Measurements from ENCODE around the gene ZNF429.
"Not testable (repeated sequence)": the region's sequence is repeated elsewhere in the genome, so short reads cannot be mapped to it uniquely, and the experiment has no call there.

ZNF429 gene

DNA sequence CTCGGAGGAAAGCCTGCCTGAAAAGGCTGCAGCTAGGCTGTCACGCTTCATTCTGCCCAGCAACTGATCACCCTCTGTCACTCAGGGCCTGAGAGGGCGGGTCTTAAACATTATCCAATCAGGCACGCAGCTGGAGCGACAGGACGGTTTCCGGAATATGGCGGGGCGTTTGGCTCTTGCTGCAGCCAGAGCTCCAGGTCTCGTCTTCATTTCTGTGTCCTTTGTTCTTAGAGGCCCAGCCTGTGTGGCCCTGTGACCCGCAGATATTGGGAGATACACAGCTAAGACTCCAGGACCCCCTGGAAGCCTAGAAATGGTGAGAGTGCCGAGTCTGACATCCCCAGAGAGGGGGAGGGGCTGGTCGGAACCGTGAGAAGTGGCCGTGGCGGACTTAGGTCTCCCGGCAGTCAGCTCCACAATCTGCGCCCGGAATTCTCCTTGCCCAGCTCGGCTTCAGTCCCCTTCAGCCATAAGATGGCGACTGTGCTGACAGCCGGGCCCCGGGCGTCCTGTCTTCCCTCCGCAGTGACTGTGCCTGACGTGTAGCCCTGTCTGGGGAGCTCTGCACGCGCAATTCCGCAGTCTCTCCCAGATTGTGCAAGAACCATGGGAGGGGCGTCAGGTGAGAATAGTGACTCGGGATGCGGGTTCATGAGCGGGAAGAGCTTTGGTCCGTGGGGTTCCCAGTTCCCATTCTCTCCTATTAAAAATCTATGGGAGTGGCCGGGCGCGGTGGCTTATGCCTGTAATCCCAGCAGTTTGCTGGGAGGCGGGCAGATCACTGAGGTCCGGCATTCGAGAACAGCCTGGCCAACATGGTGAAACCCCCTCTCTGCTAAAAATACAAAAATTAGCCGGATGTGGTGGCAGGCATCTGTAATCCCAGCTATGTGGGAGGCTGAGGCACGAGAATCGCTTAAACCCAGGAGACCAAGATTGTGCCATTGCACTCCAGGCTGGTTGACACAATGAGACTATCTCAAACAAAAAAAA lies at the start of gene ZNF429:
Gene ZNF429 (plus strand): TSS at position 144 of the 993 bp plus-strand sequence. CDS start 170 bp downstream, at position 314.
- DNase-seq = peak; percentile 96

DNA sequence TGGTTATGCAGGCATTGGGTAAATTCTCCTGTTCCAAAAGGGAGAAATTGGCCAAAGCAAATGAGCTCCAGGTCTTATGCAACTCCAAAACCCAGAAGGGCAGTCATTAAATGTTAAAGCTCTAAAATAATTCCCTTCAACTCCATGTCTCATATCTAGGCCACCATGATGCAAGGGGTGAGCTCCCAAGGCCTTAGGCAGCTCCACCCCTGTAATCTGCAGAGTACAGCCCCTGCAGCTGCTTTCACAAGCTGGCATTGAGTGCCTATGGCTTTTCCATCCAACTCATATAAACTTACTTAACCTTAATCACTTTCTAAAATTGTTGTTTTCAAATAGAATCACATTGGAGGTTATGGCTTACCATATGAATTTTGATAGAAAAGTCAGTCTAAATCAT lies 44.7 kb upstream of the ZNF429 start:
- no peak for DNase-seq

DNA sequence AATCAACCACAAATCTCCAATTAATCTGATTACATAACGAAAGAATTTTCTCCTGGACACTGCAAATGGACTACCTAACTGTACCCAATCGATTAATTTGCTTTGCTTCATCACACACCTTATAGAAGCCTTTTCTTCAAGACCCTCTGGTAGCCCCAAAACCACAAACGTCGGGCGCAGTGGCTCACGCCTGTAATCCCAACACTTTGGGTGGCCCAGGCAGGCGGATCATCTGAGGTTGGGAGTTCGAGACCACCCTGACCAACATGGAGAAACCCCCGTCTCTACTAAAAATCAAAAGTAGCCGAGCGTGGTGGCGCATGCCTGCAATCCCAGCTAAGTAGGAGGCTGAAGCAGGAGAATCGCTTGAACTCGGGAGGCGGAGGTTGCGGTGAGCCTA lies 42.9 kb upstream of the ZNF429 start:
- DNase-seq = no peak

DNA sequence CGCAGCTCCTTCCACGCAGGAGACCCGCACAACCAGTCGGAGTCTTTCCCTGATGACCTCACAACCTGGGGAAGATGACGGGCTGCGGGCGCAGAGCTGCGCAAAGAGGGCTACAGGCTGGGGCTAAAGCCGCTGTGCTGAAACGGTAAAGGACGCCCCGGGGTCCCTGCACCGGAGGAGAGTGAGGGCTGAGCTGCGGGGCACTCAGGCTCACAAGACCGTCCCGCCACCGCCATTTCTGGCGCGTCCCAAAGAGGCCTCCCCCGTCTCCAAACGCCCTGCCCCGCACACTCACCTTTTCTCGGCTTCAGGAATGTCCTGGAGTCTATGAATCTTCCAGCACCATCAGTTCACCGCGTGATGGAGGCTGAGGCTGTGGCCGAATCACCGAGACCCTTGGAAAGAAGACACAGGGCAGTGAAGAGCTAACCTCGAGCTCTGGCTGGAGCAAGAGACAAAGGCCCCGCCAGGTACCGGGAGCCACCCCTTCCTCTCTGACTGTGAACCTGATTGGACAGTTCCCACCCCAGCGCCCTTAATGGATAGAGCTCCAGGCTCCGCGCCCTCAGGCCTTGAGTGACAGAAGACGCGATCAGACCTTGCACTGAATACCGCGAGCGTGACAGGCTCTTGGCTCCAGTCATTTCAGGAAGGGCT lies 41.8 kb upstream of the ZNF429 start:
- DNase-seq = peak; percentile 92

DNA sequence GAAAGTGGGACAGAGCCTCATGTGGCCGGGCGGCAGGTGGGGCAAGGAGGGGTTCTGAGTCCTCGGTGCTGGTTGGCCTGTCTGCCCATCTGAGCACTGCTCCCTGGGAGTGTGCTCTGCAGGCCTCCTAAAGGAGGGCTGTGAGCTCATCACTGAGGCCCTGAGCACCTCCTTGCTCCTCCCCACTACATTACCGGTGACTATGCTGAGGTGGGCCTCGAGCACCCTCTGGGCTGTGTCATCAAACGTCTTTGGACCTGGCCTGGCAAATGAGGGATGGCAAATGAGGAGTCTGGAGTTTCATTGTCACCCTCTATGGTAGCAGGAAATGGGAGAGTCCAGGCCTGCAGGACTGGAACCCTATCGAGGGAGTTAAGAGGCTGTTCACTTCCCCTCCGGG lies 38.8 kb upstream of the ZNF429 start:
- no peak for DNase-seq

DNA sequence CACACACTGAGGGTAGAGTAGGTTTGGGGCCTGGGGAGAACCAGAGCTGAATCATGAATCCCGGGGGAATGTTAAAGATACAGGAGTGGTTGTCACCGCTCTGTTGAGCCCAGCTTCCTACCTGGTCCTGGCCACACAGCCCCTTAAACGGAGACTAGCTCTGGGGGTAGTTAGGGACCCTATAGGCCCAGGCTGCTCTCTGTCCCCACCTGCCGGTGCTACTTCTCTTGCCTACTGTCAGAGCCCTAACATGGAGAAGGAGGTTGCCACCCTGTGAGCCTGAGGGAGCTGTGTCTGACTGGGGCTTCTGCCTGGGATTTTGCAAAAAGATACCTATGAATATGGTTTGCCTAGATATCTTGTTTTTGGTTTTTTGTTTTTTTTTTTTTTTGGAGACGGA lies 36.6 kb upstream of the ZNF429 start:
- no peak for DNase-seq

DNA sequence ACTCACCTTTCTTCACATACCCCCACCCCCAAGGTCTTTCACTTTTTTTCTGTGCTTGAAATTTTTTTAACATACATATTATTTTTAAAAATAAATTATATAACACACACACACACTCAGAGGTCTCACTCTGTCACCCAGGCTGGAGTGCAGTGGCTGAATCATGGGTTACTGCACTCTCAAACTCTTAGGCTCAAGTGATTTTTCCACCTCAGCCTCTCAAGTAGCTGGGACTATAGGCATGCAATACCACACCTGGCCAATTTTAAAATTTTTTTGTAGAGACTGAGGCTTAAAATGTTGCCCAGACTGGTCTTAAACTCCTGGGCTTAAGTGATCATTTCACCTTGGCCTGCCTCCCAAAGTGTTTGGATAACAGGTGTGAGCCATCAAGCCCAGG lies 32.9 kb upstream of the ZNF429 start:
- DNase-seq = no peak

DNA sequence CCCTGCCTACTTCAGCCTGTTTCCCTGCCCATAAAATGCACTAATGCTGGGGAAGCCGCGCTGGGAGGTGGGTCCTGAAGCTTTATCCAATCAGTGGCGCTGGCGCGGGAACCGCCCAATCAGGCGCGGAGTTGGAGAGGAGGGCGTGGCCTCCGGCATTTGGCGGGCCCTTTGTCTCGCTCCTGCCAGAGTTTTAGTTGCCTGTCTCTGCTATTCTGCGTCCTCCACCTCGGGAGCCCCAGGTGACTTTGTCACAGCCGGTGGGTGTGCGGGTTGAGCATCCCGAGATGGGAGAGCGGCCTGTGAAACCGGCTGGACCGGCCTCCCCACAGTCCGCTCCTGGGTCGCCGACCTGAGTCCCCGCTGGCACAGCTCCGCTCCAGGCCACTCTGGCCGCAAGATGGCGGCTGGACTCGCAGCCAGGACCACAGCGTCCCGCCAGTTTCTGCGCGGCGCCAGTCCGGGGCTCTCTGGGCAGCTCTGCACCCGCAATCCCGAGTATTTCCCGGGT lies 30.7 kb upstream of the ZNF429 start:
- peak; percentile 98 for DNase-seq

DNA sequence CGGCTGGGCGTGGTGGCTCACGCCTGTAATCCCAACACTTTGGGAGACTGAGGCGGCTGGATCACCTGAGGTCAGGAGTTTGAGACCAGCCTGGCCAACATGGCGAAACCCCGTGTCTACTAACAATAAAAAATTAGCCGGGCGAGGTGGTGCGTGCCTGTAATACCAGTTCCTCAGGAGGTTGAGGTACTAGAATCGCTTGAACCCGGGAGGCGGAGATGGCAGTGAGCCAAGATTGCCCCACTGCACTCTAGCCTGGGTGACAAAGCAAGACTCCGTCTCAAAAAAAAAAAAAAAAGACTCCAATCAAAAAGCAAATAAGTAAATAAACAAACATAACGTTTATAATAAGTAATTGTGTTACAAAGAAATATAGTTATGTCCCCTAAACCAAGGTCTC lies 23.0 kb upstream of the ZNF429 start:
- DNase-seq = not testable (repeated sequence)

DNA sequence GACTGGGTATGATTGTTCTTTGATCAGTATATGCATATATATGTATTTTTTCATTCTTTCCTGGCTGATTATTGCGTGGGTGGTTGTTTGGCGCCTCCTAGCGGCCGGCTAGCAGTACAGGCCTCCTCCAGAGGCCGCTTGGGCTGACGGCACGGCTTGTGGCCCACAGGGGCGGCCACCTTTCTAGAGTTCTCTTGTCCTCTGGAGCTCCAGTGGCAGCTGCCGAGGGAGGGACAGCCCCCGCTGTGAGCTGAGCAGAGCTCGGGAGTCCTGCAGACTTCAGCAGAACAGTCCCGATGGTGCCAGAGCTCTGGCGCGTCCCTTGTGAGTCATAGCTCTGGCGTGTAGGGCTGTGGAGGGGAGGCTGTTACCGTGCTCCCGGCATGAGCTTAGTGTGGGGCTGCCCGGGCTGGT lies 22.5 kb upstream of the ZNF429 start:
- DNase-seq = peak; percentile 31

DNA sequence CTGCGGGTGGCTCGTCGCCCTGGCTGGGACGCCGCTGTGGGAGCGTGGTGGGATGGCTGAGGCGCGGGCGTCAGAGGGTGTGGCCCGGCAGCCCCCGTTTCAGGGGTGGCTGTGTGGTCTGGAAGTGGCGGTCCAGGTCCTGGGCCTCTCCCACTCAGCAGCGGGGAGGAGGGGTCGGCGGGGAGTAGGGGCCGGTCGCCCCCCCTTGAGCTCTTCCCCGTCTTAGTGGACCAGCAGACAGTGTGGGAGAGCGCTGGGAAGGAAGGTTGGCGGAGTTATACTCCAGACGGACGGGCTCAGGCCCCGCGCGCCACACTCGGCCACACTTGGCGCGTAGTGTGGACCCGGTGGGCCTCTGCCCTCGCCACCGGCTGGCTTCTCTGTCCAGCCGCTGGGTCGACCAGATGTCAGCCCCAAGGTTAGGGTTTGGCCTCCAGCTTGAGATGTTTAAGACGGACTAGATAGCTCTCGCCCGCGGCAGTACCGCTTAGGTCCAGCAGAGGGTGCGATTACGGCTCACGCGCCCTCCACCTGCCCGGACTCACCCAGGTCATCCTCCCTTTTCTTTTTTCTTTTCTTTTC lies 21.7 kb upstream of the ZNF429 start:
- peak; percentile 24 for DNase-seq

DNA sequence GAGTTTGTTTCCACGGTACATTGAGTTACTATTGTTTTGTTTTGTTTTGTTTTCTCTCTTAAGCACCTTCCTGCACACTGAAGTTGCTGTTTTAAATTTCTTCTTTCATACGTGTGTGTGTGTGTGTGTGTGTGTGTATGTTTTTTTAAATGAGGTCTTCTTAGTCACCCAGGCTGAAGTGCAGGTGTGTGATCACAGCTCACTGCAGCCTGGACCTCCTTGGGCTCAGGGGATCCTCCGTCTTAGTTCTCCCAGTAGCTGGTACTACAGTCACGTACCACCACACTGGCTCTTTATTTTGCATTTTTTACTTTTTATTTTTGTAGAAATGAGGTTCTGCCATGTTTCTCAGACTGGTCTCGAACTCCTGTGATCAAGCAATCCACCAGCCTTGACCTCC lies 20.8 kb upstream of the ZNF429 start:
- DNase-seq = no peak

DNA sequence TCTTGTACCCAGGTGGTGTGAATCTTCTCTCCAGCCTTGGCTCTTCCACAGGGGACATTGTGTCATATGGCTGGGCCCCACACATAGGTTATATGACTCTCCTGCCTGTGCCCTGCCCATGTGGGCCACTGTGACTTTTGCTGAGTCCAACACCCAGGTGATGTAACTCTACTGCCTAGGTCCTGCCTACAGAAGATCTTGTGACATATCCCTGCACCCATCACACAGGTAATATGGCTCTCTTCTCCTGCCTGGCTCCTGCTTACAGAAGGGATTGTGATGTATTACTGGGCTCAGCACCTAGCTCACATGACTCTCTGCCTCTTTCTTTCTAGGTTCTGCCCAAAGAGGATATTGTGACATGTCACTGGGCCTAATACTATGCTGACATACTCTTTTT lies 19.5 kb upstream of the ZNF429 start:
- no peak for DNase-seq

DNA sequence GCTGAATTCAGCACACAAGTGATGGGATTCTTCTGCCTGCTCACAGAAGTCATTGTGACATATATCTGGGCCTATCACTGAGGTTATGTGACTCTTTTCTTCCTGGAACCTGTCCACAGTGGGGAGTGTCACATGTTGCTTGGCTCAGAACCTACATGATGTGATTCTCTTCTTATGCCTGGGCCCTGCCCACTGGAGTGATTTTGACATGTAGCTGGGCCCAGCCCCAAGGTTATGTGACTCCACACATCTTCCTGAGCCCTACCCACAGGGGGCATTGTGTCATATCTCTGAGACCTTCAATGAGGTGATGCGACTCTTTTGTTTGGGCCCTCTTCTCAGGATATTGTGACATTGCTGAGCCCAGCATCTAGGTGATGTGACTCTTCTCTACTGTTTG lies 17.4 kb upstream of the ZNF429 start:
- no peak for DNase-seq

DNA sequence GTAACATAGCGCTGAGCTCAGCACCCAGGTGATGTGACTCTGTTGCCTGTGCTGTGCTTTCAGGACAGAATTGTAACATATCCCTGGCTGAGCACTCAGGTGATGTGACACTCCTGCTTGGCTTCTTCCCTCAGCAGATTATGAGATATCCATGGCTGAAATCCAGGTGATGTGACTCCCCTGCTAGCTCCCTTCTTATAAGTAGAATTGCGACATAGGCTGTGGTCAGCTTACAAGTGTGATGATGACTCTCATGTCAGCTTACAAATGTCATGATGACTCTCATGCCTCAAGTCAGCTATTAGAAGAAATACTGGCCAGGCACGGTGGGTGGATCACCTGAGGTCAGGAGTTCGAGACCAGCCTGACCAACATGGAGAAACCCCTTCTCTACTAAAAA lies 14.3 kb upstream of the ZNF429 start:
- no peak for DNase-seq

DNA sequence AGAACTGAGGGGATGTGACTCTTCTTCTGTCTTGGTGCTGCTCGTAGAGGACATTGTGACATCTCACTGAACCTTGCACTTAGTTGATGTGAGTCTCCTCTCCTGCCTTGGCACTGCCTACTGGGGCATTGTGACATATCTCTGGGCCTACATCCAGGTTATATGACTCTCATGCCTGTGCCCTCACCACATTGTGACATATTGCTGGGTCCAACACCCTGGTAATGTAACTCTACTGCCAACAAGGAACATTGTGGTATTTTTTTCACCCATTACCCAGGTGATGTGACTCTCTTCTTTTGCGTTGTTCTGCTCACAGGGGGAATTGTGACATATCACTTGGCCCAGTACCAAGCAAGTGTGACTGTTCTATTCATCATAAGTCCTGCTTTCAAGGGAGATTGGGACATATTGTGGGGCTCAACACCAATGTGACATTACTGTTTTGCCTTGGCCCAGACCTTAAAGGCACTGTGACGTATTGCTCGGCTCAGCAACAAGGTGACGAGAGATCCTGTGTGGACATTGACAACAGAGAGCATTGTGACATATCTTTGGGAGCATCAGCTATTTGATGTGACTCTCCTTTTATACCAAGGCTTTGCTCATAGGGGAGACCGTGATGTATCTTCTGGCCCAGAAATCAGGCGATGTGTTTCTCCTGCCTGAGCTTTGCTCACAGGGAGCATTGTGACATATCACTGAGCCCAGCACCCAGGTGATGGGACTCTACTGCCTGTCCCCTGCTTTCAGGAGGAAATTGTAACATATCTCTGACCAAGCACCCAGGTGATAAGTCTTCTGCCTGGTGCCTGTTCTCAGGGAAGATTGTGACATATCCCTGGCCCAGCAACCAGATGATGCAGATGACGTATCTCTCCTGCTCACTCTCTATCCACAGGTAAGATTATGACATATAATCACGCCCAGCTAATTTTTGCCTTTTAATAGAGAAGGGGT lies 12.2 kb upstream of the ZNF429 start:
- no peak for DNase-seq

DNA sequence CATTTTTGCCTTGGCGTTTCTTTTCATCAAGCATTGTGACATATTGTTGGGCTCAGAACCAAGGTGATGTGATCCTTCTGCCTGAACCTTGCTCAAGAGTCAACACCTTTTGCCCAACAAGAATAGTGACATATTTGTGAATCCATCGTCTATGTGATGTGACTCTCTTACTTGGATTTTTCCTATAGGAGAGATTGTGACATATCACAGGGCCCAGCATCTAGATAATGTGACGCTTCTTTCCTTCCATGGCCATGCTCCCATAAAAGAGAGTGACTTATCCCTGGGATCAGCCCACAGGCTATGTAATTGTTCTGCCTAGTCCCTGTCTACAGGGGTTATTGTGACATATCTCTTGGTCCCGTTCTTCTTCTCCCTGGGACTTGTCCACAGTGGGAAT lies 8.5 kb upstream of the ZNF429 start:
- no peak for DNase-seq

DNA sequence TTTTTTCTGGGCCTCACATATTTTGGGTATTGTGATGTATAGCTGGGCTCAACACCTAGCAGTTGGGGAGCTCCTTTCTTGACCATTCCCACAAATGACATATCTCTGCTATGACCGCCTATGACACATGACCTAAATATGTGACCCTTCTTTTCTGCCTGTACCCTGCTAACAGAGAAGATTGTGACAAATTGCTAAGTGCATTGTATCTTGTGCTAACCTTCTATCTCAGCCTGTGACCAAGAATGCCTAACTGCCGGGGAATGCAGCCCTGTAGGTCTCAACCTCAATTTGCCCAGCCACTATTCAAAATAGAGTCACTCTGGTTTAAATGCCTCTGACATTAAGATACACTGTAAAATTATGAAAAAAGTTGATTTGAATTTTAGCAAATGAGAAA lies 6.8 kb upstream of the ZNF429 start:
- DNase-seq = no peak

DNA sequence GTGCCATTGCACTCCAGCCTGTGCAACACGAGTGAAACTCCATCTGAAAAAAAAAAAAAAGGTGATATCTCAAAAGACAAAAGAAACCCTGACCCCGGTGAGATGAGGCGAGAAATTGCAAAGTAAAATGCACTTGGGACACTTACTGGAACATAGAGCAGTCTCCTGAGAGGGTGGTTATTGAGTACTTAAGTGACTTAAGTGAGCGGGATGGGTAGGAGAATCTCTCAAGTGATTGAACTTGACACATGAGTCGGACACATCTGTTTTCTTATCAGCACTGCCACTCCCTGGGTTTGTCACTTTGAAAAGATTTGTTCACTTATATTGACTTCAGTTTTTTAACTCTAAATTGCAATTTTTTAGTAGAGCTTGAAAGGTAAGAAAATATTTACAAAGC lies 2.8 kb downstream of the ZNF429 start:
- peak; percentile 52 for DNase-seq

DNA sequence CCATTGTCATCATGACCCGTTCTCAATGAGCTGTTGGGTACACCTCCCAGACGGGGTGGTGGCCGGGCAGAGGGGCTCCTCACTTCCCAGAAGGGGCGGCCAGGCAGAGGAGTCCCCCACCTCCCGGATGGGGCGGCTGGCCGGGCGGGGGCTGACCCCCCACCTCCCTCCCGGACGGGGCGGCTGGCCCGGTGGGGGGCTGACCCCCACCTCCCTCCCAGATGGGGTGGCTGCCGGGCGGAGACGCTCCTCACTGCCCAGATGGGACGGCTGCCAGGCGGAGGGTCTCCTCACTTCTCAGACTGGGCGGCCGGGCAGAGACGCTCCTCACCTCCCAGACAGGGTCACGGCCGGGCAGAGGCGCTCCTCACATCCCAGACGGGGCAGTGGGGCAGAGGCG lies 5.7 kb downstream of the ZNF429 start:
- DNase-seq = not testable (repeated sequence)

DNA sequence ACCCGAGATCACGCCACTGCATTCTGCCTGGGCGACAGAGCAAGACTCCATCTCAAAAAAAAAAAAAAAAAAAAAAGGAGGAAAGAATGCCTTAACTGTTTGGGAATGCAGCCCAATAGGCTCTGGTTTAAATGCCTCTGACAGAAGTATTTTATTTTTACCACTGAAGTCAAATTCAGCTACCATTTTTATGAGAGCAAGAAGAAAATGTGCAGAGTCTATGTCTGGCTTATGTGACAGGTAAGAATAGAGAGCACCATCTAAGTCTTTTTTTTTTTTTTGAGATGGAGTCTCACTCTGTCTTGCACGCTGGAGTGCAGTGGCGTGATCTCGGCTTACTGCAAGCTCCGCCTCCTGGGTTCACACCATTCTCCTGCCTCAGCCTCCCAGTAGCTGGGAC lies 7.2 kb downstream of the ZNF429 start:
- DNase-seq = not testable (repeated sequence)

DNA sequence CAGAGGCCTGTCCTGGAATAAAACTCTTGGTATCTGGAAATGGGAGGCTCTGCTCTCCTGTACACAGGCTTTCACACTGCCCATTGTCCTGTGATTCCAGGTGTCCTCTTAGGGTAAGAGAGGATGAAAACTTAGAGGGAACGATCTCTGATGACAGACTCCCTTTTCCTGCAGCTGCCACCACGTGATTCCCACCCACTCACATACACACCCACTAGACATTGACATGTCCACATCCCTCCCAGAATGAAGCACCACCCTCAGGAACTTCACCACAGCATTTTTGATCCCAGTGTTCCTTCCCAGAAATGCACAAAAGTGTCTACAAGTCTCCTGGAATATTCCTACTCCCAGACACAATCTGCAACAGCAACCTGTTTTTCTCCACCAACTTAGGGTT lies 8.2 kb downstream of the ZNF429 start:
- no peak for DNase-seq
